Common myeloid progenitor, CD34-positive (primary cell): ENCODE data around the gene SCN4B.
A peak's percentile ranks its signal among the peaks of the same experiment; 100 is the strongest.

Experiments
- CTCF ChIA-PET: fragments of 350-600 bp; sonication (Branson Sonifier 250); formaldehyde crosslinking; loops from one replicate; lab custom pipeline; 2021; ENCODE audit warnings: antibody characterized with exemption; lab: Charles Lee
- POLR2A ChIA-PET: fragments of 350-600 bp; sonication (Branson Sonifier 250); formaldehyde crosslinking; loops from one replicate; lab custom pipeline; 2021; ENCODE audit warnings: antibody characterized with exemption; lab: Charles Lee
- DNase-seq, 3 donors: peaks; one replicate each; pipeline versions ENCODE4 v3.0.0 to v3.0.0-alpha.2; 2013
- H3K27ac ChIP-seq, 2 experiments: 1 replicate in 1 of 2; 2 replicates in 1 of 2; pipeline ENCODE4 v1.7.0; 2013; ENCODE audit warnings: inconsistent platforms in 2 of 2, low read length in 2 of 2, mild to moderate bottlenecking in 2 of 2, low read depth in 1 of 2, moderate library complexity in 1 of 2; ENCODE audit not compliant: severe bottlenecking in 2 of 2, insufficient read depth in 1 of 2, poor library complexity in 1 of 2
- H3K27me3 ChIP-seq, 5 experiments: replicated peaks in 2 of 5; 1 replicate in 3 of 5; 2 replicates in 2 of 5; pipeline versions ENCODE4 v1.6.1 to v1.7.0; 2013; ENCODE audit warnings: low read length in 4 of 5, mild to moderate bottlenecking in 2 of 5, moderate library complexity in 2 of 5, inconsistent platforms in 1 of 5; ENCODE audit not compliant: insufficient read depth in 5 of 5, control insufficient read depth in 4 of 5
- H3K36me3 ChIP-seq, 4 experiments: 1 replicate in 2 of 4; 2 replicates in 2 of 4; pipeline versions ENCODE4 v1.6.1 to v1.7.0; 2013; ENCODE audit warnings: low read length in 3 of 4, control low read depth in 1 of 4, mild to moderate bottlenecking in 1 of 4; ENCODE audit not compliant: control insufficient read depth in 4 of 4, insufficient read depth in 4 of 4
- H3K4me1 ChIP-seq, 4 experiments: 1 replicate in 3 of 4; 2 replicates in 1 of 4; pipeline versions ENCODE4 v1.6.1 to v1.7.1; 2013; ENCODE audit warnings: low read length in 3 of 4, mild to moderate bottlenecking in 3 of 4, control low read depth in 1 of 4, inconsistent platforms in 1 of 4, moderate library complexity in 1 of 4; ENCODE audit not compliant: control insufficient read depth in 4 of 4, insufficient read depth in 4 of 4; ENCODE audit errors: control extremely low read depth in 1 of 4
- H3K4me3 ChIP-seq, 7 experiments: 1 replicate in 4 of 7; 2 replicates in 3 of 7; pipeline versions ENCODE4 v1.5.1 to v1.7.0; 2013; ENCODE audit warnings: mild to moderate bottlenecking in 7 of 7, low read length in 6 of 7, moderate library complexity in 6 of 7, inconsistent platforms in 2 of 7, low read depth in 2 of 7, control low read depth in 1 of 7; ENCODE audit not compliant: insufficient read depth in 4 of 7, control insufficient read depth in 1 of 7; ENCODE audit errors: extremely low read depth in 1 of 7
- H3K9me3 ChIP-seq, 5 experiments: 1 replicate in 4 of 5; 2 replicates in 1 of 5; pipeline versions ENCODE4 v1.6.1 to v1.7.1; 2013; ENCODE audit warnings: low read length in 4 of 5, mild to moderate bottlenecking in 2 of 5, inconsistent platforms in 1 of 5, low read depth in 1 of 5, moderate library complexity in 1 of 5; ENCODE audit not compliant: control insufficient read depth in 4 of 5, insufficient read depth in 2 of 5; ENCODE audit errors: control extremely low read depth in 1 of 5
- WGBS: methylation state at CpG from one replicate; pipeline ENCODE4 v1.1.5; 2013; ENCODE audit not compliant: insufficient coverage; 5-methylcytosine and 5-hydroxymethylcytosine counted together

Gene SCN4B

GRCh38 chr11:118172356-118172755 is 19.7 kb upstream of the SCN4B start:
- CTCF ChIA-PET = interaction anchor here (0.6 to 10.3 kb wide), 22 partner anchors 8 to 334 kb away, joined by 3 to 99 read pairs (median 6); partner anchors contain the start of genes CD3E and SCN4B
- WGBS = 96% methylated on average over 7 of the region's 9 CpGs
- Histone ChIP-seq H3K4me1 (peaks cover 0 to 8% (median 6%) of the 10 kb centered on the region in 4 experiments), H3K4me3 (no peak overlapping the region), H3K9me3 (no peaks in the 10 kb centered on the region), H3K27ac (no peak overlapping the region), H3K36me3 (no peaks in the 10 kb centered on the region), H3K27me3 (peaks cover 0 to 8% (median 0%) of the 10 kb centered on the region in 5 experiments)
- POLR2A ChIA-PET = no interaction called here
- no peak for DNase-seq

- POLR2A ChIA-PET = no interaction called here
- Histone ChIP-seq H3K27ac (no peak overlapping the region), H3K4me1 (peaks cover 0 to 8% (median 6%) of the 10 kb centered on the region in 4 experiments), H3K9me3 (no peaks in the 10 kb centered on the region), H3K4me3 (no peak overlapping the region), H3K36me3 (no peaks in the 10 kb centered on the region), H3K27me3 (peaks cover 0 to 8% (median 0%) of the 10 kb centered on the region in 5 experiments)
- peak; percentile 61 to 80 (median 71) for DNase-seq
- WGBS = 17% methylated on average over 23 of the region's 29 CpGs
- CTCF ChIA-PET = interaction anchor here (0.6 to 10.3 kb wide), 37 partner anchors 8 to 364 kb away, joined by 3 to 99 read pairs (median 4); partner anchors contain the start of genes CD3E and SCN4B
These were observed 18.8 kb upstream of the SCN4B start for GRCh38 chr11:118171269-118172062.

GRCh38 chr11:118170882-118171268 is 18.3 kb upstream of the SCN4B start:
- ChIA-PET POLR2A (no interaction called here), CTCF (interaction anchor here (0.8 to 10.3 kb wide), 26 partner anchors 8 to 363 kb away, joined by 3 to 99 read pairs (median 4); partner anchors contain the start of gene CD3E)
- Histone ChIP-seq H3K4me1 (peaks cover 0 to 8% (median 4%) of the 10 kb centered on the region in 4 experiments), H3K9me3 (no peaks in the 10 kb centered on the region), H3K27me3 (peaks cover 0 to 8% (median 0%) of the 10 kb centered on the region in 5 experiments), H3K36me3 (no peaks in the 10 kb centered on the region), H3K4me3 (no peak overlapping the region), H3K27ac (no peak overlapping the region)
- 91% methylated on average over 8 of the region's 8 CpGs for WGBS
- no peak for DNase-seq

- POLR2A ChIA-PET = no interaction called here
- Histone ChIP-seq H3K9me3 (no peaks in the 10 kb centered on the region), H3K4me1 (peaks cover 0 to 4% (median 3%) of the 10 kb centered on the region in 4 experiments), H3K36me3 (no peaks in the 10 kb centered on the region), H3K27ac (no peak overlapping the region), H3K4me3 (no peak overlapping the region), H3K27me3 (peaks cover 0 to 8% (median 0%) of the 10 kb centered on the region in 5 experiments)
- no peak for DNase-seq
- CTCF ChIA-PET = interaction anchor here (0.6 to 10.3 kb wide), 14 partner anchors 10 to 364 kb away, joined by 3 to 99 read pairs (median 5); no protein-coding TSS in a partner anchor
- 94% methylated on average over 9 of the region's 9 CpGs for WGBS
These were observed 17.6 kb upstream of the SCN4B start for GRCh38 chr11:118170231-118170630.

GRCh38 chr11:118169300-118170140 is 16.9 kb upstream of the SCN4B start:
- WGBS = 93% methylated on average over 7 of the region's 7 CpGs
- no peak for DNase-seq
- H3K36me3 ChIP-seq = no peaks in the 10 kb centered on the region
- ChIA-PET POLR2A (no interaction called here), CTCF (interaction anchor here (0.6 to 10.3 kb wide), 12 partner anchors 10 to 363 kb away, joined by 3 to 99 read pairs (median 5); no protein-coding TSS in a partner anchor)
- no peak overlapping the region for H3K27ac ChIP-seq
- H3K4me3 ChIP-seq = no peak overlapping the region
- peaks cover 0 to 4% (median 3%) of the 10 kb centered on the region in 4 experiments for H3K4me1 ChIP-seq
- no peaks in the 10 kb centered on the region for H3K9me3 ChIP-seq
- H3K27me3 ChIP-seq = peaks cover 0 to 8% (median 0%) of the 10 kb centered on the region in 5 experiments

GRCh38 chr11:118168751-118169150 is 16.1 kb upstream of the SCN4B start:
- Histone ChIP-seq H3K27ac (no peak overlapping the region), H3K9me3 (no peaks in the 10 kb centered on the region), H3K36me3 (no peaks in the 10 kb centered on the region), H3K4me1 (peaks cover 0 to 4% (median 3%) of the 10 kb centered on the region in 4 experiments), H3K27me3 (peaks cover 0 to 8% (median 0%) of the 10 kb centered on the region in 5 experiments), H3K4me3 (no peak overlapping the region)
- 95% methylated on average over 3 of the region's 3 CpGs for WGBS
- ChIA-PET POLR2A (no interaction called here), CTCF (interaction anchor here (0.7 to 10.3 kb wide), 8 partner anchors 11 to 362 kb away, joined by 3 to 99 read pairs (median 4); no protein-coding TSS in a partner anchor)
- no peak for DNase-seq
